PC-3 (cell line): ENCODE measurements around the gene ETFB. TPM values are rescaled to one million over a fixed set of nuclear protein-coding genes. Genes with fewer than 3 reads are reported as not detected.

Experiments
- ATAC-seq: fragments of 200-7000 bp; cut with Tn5 transposase; 2 replicates; pipeline ENCODE4 v1.9.1; 2020; ENCODE audit warnings: mild to moderate bottlenecking, moderate library complexity
- BruUV-seq: library from RNA; stranded (reverse); fragments of 400-500 nt; replicated peaks from 2 replicates; lab custom pipeline; 2021; lab: Mats Ljungman, UMichigan
- CTCF ChIA-PET: fragments of 300-600 bp; sonication (Branson Sonifier 250); formaldehyde crosslinking; loops from one replicate; lab custom pipeline; 2022; ENCODE audit warnings: antibody characterized with exemption; lab: Charles Lee
- POLR2A ChIA-PET: fragments of 300-600 bp; sonication (Branson Sonifier 250); formaldehyde crosslinking; loops from one replicate; lab custom pipeline; 2022; ENCODE audit warnings: antibody characterized with exemption; ENCODE audit not compliant: unreplicated experiment; lab: Charles Lee
- DNase-seq: peaks from one replicate; pipeline ENCODE4 v3.0.0-alpha.2; 2015
- H2AFZ ChIP-seq: fragments of 300-600 bp; sonication (generic); 2 replicates; pipeline ENCODE4 v1.6.0; 2016; ENCODE audit warnings: antibody characterized with exemption, low read length
- H3F3A ChIP-seq: fragments of 300-600 bp; sonication (generic); one replicate; pipeline ENCODE4 v1.6.0; 2017; ENCODE audit warnings: antibody characterized with exemption, low read length, control low read depth, mild to moderate bottlenecking; ENCODE audit not compliant: unreplicated experiment
- H3K27ac ChIP-seq: fragments of 300-600 bp; sonication (generic); 2 replicates; pipeline ENCODE4 v1.5.1; 2016; ENCODE audit warnings: mild to moderate bottlenecking, low read length
- H3K27me3 ChIP-seq: fragments of 300-600 bp; sonication (generic); 2 replicates; pipeline ENCODE4 v1.6.1; 2016; ENCODE audit warnings: low read length, mixed read lengths
- H3K36me3 ChIP-seq: fragments of 300-600 bp; sonication (generic); 2 replicates; pipeline ENCODE4 v1.6.1; 2016; ENCODE audit warnings: low read depth, mixed run types, low read length, mixed read lengths
- H3K4me1 ChIP-seq: fragments of 300-600 bp; sonication (generic); 2 replicates; pipeline ENCODE4 v1.5.1; 2016; ENCODE audit warnings: low read length; ENCODE audit not compliant: insufficient read depth
- H3K4me2 ChIP-seq: fragments of 300-600 bp; sonication (generic); 2 replicates; pipeline ENCODE4 v1.6.0; 2016; ENCODE audit warnings: low read length
- H3K4me3 ChIP-seq: fragments of 300-600 bp; sonication (generic); 2 replicates; pipeline ENCODE4 v1.5.1; 2016; ENCODE audit warnings: mild to moderate bottlenecking, low read length, mixed read lengths
- H3K79me2 ChIP-seq: fragments of 300-600 bp; sonication (generic); 2 replicates; pipeline ENCODE4 v1.6.1; 2017; ENCODE audit warnings: low read length, mixed read lengths
- H3K9ac ChIP-seq: fragments of 300-600 bp; sonication (generic); 2 replicates; pipeline ENCODE4 v1.6.0; 2016; ENCODE audit warnings: mild to moderate bottlenecking, low read length
- H3K9me2 ChIP-seq: fragments of 300-600 bp; sonication (generic); replicated peaks from 2 replicates; pipeline ENCODE4 v1.6.1; 2016; ENCODE audit warnings: mixed run types, low read length, mixed read lengths
- H3K9me3 ChIP-seq: fragments of 300-600 bp; sonication (generic); 2 replicates; pipeline ENCODE4 v1.6.1; 2016; ENCODE audit warnings: low read length, mixed read lengths
- H4K20me1 ChIP-seq: fragments of 300-600 bp; sonication (generic); 2 replicates; pipeline ENCODE4 v1.6.1; 2016; ENCODE audit warnings: low read length, mixed read lengths
- CTCF ChIP-seq: fragments of 300-600 bp; sonication (generic); conservative IDR thresholded peaks from 2 replicates; pipeline ENCODE4 v1.5.1; 2017; ENCODE audit warnings: antibody characterized with exemption, low read depth, mild to moderate bottlenecking, low read length
- EZH2 ChIP-seq: fragments of 300-600 bp; sonication (generic); IDR thresholded peaks from one replicate; pipeline ENCODE4 v1.6.1; 2017; ENCODE audit warnings: antibody characterized with exemption, mild to moderate bottlenecking, low read length; ENCODE audit not compliant: unreplicated experiment
- EZH2phosphoT487 ChIP-seq: fragments of 300-600 bp; sonication (generic); IDR thresholded peaks from 2 replicates; pipeline ENCODE4 v1.6.1; 2018; ENCODE audit warnings: mild to moderate bottlenecking, antibody characterized with exemption, low read length, borderline replicate concordance
- intact Hi-C: fragments of 100-400 bp; cut with micrococcal nuclease; formaldehyde crosslinking; loops from 2 replicates; pipeline ENCODE4 v1.9.0; 2023
- total RNA-seq: library from RNA; depleted of rRNA; stranded (reverse); fragments of >200 nt; gene quantifications from 2 replicates; pipeline ENCODE4 v1.2.3, GENCODE V29; 2014; rRNA removed

Gene ETFB
- total RNA-seq, 1 experiment from 2014 or later = 249 TPM

- TF ChIP-seq EZH2phosphoT487 = no peak
- no peak for TF ChIP-seq CTCF
- TF ChIP-seq EZH2 = no peak
- ATAC-seq (no peak), DNase-seq (no peak)
- no peaks in the 10 kb centered on the region for H3K9me3 ChIP-seq
- no peaks in the 10 kb centered on the region for H4K20me1 ChIP-seq
- BruUV-seq = no TSS peak
- no peaks in the 10 kb centered on the region for H3K36me3 ChIP-seq
- H3K79me2 ChIP-seq = no peaks in the 10 kb centered on the region
- H2AFZ ChIP-seq = no peak overlapping the region
- no peaks in the 10 kb centered on the region for H3K4me1 ChIP-seq
- H3K27ac ChIP-seq = no peak overlapping the region
- H3K9ac ChIP-seq = no peak overlapping the region
- H3F3A ChIP-seq = no peaks in the 10 kb centered on the region
- 0 out of 2 replicates have a peak, but pooled peaks cover 6% of the 10 kb centered on the region for H3K9me2 ChIP-seq
- peaks cover 85% of the 10 kb centered on the region for H3K27me3 ChIP-seq
- CTCF ChIA-PET = interaction anchor here (0.8 kb wide), 1 partner anchor 83 kb away, joined by 6 read pairs; no protein-coding TSS in a partner anchor
- no peak overlapping the region for H3K4me3 ChIP-seq
- intact Hi-C loops = no loop called here
- no peak overlapping the region for H3K4me2 ChIP-seq
- POLR2A ChIA-PET = no interaction called here
These were observed 70.6 kb downstream of the ETFB start for GRCh38 chr19:51295382-51296126.

Other genes with a start within 250 kb of the ETFB start
- gene SIGLEC9, start 241.5 kb downstream of the ETFB start, total RNA-seq = not detected in 2 replicates
- not detected in 2 replicates for gene SIGLEC7, start 224.1 kb downstream of the ETFB start, total RNA-seq
- gene CD33, start 141.3 kb downstream of the ETFB start, total RNA-seq = 2.2 and 6.0 TPM in 2 replicates
- gene SIGLECL1, start 115.3 kb downstream of the ETFB start, total RNA-seq = not detected in 2 replicates
- gene IGLON5, start 54.7 kb downstream of the ETFB start, total RNA-seq = not detected in 2 replicates
- 3.1 and 3.5 TPM in 2 replicates for gene VSIG10L, start 24.2 kb downstream of the ETFB start, total RNA-seq
- gene CLDND2, start 2.6 kb upstream of the ETFB start, total RNA-seq = 0.95 TPM in 1 of 2 replicates, not detected in the other
- gene NKG7, start 6.3 kb upstream of the ETFB start, total RNA-seq = not detected in 2 replicates
- gene LIM2, start 21.6 kb upstream of the ETFB start, total RNA-seq = not detected in 2 replicates
- not detected in 2 replicates for gene C19orf84, start 24.2 kb upstream of the ETFB start, total RNA-seq
- gene SIGLEC10, start 51.3 kb upstream of the ETFB start, total RNA-seq = not detected in 2 replicates
- gene SIGLEC8, start 92.1 kb upstream of the ETFB start, total RNA-seq = not detected in 2 replicates
- gene CEACAM18, start 112.2 kb upstream of the ETFB start, total RNA-seq = not detected in 2 replicates
- gene SIGLEC12, start 135.4 kb upstream of the ETFB start, total RNA-seq = not detected in 2 replicates
- gene SIGLEC6, start 165.3 kb upstream of the ETFB start, total RNA-seq = not detected in 2 replicates
- gene ZNF175, start 204.9 kb upstream of the ETFB start, total RNA-seq = 7.5 and 8.5 TPM in 2 replicates